ENCODE data around the gene COBLL1.

DNA sequence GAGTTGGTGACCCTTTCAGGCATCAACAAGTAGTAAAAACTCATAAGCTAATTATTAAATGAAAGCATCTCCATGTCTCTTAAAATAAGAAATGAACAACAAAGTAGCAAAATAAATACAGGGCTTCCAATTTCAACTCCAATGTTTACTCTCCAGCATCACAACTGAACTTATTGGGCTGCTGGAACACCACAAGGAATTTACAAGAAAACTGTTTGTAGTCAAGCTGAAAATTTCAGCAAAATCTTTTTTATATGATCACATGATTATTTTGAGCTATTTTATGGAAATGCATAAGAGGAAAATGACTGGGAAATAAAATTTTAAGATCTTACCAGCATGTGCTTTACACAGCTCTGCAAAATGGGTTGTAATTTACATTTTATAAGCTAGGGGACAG lies 28.1 kb downstream of the COBLL1 start:
- TF ChIP-seq POLR2A (IDR thresholded peaks at IDR 0.05; ENCODE audit: low read depth) (no peak), EP300 (IDR thresholded peaks at IDR 0.05) (no peak)
- TF ChIP-seq, protein P1, sequence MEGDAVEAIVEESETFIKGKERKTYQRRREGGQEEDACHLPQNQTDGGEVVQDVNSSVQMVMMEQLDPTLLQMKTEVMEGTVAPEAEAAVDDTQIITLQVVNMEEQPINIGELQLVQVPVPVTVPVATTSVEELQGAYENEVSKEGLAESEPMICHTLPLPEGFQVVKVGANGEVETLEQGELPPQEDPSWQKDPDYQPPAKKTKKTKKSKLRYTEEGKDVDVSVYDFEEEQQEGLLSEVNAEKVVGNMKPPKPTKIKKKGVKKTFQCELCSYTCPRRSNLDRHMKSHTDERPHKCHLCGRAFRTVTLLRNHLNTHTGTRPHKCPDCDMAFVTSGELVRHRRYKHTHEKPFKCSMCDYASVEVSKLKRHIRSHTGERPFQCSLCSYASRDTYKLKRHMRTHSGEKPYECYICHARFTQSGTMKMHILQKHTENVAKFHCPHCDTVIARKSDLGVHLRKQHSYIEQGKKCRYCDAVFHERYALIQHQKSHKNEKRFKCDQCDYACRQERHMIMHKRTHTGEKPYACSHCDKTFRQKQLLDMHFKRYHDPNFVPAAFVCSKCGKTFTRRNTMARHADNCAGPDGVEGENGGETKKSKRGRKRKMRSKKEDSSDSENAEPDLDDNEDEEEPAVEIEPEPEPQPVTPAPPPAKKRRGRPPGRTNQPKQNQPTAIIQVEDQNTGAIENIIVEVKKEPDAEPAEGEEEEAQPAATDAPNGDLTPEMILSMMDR (IDR thresholded peaks at IDR 0.05), result no peak
